Adrenal gland (tissue), 12 donors: Measurements from ENCODE around the gene SLC6A20. TPM values are rescaled to one million over a fixed set of nuclear protein-coding genes. Genes with fewer than 3 reads are reported as not detected.
A peak's percentile ranks its signal among the peaks of the same experiment; 100 is the strongest.

ENCODE experiments used
- DNase-seq, 7 donors: peaks; one replicate each; pipeline ENCODE4 v3.0.0-alpha.2; 2019 to 2020
- H3K27ac ChIP-seq, 5 donors: fragments of 200-600 bp; sonication (generic) in 4 of 5; 1 replicate in 3 of 5; 2 replicates in 2 of 5; pipeline versions ENCODE4 v1.5.1 to v1.8.0; 2016 to 2020; ENCODE audit warnings: mild to moderate bottlenecking in 1 of 5
- H3K27me3 ChIP-seq: fragments of 200-600 bp; 2 replicates; pipeline ENCODE4 v1.8.0; 2021
- H3K36me3 ChIP-seq, 2 donors: fragments of 200-600 bp; replicated peaks in 1 of 2; 1 replicate in 1 of 2; 2 replicates in 1 of 2; pipeline versions ENCODE4 v1.5.1 to v1.8.0; 2018 to 2022
- H3K4me1 ChIP-seq, 2 donors: fragments of 200-600 bp; replicated peaks in 1 of 2; 1 replicate in 1 of 2; 2 replicates in 1 of 2; pipeline versions ENCODE4 v1.5.1 to v1.8.0; 2018 to 2021
- H3K4me3 ChIP-seq, 4 donors: fragments of 200-600 bp; sonication (generic) in 3 of 4; one replicate each; pipeline ENCODE4 v1.5.1; 2016 to 2018
- H3K9me3 ChIP-seq, 3 donors: fragments of 200-600 bp; sonication (generic) in 1 of 3; replicated peaks in 1 of 3; 1 replicate in 2 of 3; 2 replicates in 1 of 3; pipeline versions ENCODE4 v1.5.1 to v1.8.0; 2016 to 2021
- CTCF ChIP-seq, 6 experiments: fragments of 450-650 bp in 4 of 6; fragments of 200-600 bp in 2 of 6; sonication (generic) in 1 of 6; IDR thresholded peaks; 1 replicate in 5 of 6; 2 replicates in 1 of 6; pipeline versions ENCODE4 v1.5.1 to v1.8.0; 2016 to 2021; ENCODE audit warnings: antibody characterized with exemption in 6 of 6, mild to moderate bottlenecking in 2 of 6, moderate library complexity in 1 of 6
- POLR2A ChIP-seq, 2 donors: fragments of 450-650 bp; IDR thresholded peaks; one replicate each; pipeline ENCODE4 v1.6.1; 2017; ENCODE audit warnings: antibody characterized with exemption in 2 of 2, mild to moderate bottlenecking in 2 of 2, moderate library complexity in 1 of 2
- WGBS, 4 donors: extraction: QIAGEN DNeasy Blood & Tissue Kit in 2 of 4; methylation state at CpG; one replicate each; pipeline versions ENCODE4 v1.1.5 to v1.1.7; 2013 to 2017; 5-methylcytosine and 5-hydroxymethylcytosine counted together
- intact Hi-C, 2 donors: fragments of 100-400 bp; cut with DNase I; formaldehyde crosslinking; loops; one replicate each; pipeline versions ENCODE4 v1.14.1 to v1.15.0; 2022 to 2023
- polyA plus RNA-seq, 3 donors: library from polyadenylated mRNA; stranded (reverse); fragments of 200-250 nt in 2 of 3; fragments of 350-450 nt in 1 of 3; fragmentation: Illumina TruSeq in 1 of 3; extraction: RNeasy Lipid Tissue Mini Kit (QIAGEN cat#74804) in 1 of 3; gene quantifications; one replicate each; pipeline ENCODE4 v1.2.3, GENCODE V29; 2013 to 2014
- total RNA-seq, 9 donors: library from RNA; depleted of rRNA in 4 of 9; stranded (reverse); fragments of >200 nt in 4 of 9; fragments of 120-200 nt in 1 of 9; fragmentation: NEBNext Ultra II Directional in 1 of 9; extraction: Animal tissue kit (Norgen Biotek cat#: 25700) in 1 of 9; gene quantifications; one replicate each; pipeline versions ENCODE4 v1.1.0 to v1.2.4, GENCODE V29; 2013 to 2023
- donor health status: healthy with polysubstance abuse.
- donor health status: Bipolar disorder and iron deficiency.
- donor health status: DM: yes; HTN: yes; CAD: no.
- donor health status: DM: no; HTN: no; CAD: no.
- donor health status: DM: no; HTN: no; CAD: no.
- donor health status: DM: yes; HTN: yes; CAD: no.

Gene SLC6A20
- total and polyA plus RNA-seq, 12 donors: 0.07 to 0.52 (median 0.13) TPM; not detected in 7

GRCh38 chr3:45729614-45730013 is 66.7 kb downstream of the SLC6A20 start:
- H3K27me3 ChIP-seq: no peaks in the 10 kb centered on the region
- H3K9me3 ChIP-seq: no peaks in the 10 kb centered on the region
- no peak for TF ChIP-seq POLR2A (IDR thresholded peaks at IDR 0.05)
- no peak for TF ChIP-seq CTCF (IDR thresholded peaks at IDR 0.05)
- H3K4me3 ChIP-seq: no peak overlapping the region
- intact Hi-C loops: no loop called here
- peaks cover 0 to 33% of the 10 kb centered on the region in 2 donors for H3K36me3 ChIP-seq
- DNase-seq: no peak
- no peak overlapping the region for H3K27ac ChIP-seq
- 73 to 98% (median 93%) methylated on average over 2 of the region's 2 CpGs for WGBS, 4 donors
- H3K4me1 ChIP-seq: no peaks in the 10 kb centered on the region

GRCh38 chr3:45724911-45725310 is 71.4 kb downstream of the SLC6A20 start:
- Histone ChIP-seq H3K36me3 (peaks cover 0 to 13% of the 10 kb centered on the region in 2 donors), H3K9me3 (no peaks in the 10 kb centered on the region), H3K4me1 (no peaks in the 10 kb centered on the region), H3K4me3 (no peak overlapping the region), H3K27me3 (no peaks in the 10 kb centered on the region), H3K27ac (no peak overlapping the region)
- DNase-seq: no peak
- WGBS, 4 donors: 77 to 89% (median 80%) methylated on average over 3 of the region's 3 CpGs
- TF ChIP-seq POLR2A (IDR thresholded peaks at IDR 0.05) (no peak), CTCF (IDR thresholded peaks at IDR 0.05) (no peak)
- intact Hi-C loops: no loop called here

DNA sequence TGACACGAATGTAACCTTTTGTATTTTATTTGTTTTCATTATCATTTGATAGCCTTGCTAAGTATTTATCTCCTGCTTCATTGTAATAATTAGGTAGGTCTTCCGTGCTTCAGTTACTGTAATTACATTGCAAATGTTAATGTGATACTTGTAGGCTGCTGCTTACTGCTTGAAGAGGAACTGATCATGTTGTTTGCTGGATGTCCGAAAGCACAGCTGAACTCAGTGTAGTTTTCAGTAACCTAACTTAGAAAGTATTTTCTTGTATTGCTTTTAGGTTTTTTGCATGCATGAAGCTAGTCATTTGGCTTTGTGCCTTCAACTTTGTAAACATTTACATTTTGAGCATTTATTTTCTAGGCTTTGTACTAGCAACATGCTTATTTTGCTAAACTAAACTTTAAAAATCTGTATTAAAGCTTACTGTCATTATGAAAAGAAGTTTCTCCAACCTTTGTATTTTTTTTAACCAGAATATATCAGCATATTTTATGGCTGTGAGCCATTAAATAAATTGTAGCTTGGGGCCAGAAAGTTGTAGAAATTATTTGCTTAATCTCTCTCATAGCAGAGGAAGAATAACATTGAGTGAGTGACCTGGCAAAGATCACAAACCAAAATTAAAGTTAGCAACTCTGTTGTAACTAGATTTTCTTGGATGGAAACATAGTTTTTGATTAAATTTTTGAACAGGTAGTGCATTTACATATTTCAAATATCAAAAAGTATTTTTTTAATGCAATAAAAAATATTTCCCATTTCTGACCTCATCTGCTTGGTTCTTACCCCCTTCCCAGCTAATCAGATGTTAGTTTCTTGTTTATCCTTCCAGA is 76.5 kb downstream of the SLC6A20 start:
- intact Hi-C loops: no loop called here
- WGBS, 4 donors: 75 to 85% (median 83%) methylated on average over 3 of the region's 3 CpGs
- TF ChIP-seq CTCF (IDR thresholded peaks at IDR 0.05) (no peak), POLR2A (IDR thresholded peaks at IDR 0.05) (no peak)

DNA sequence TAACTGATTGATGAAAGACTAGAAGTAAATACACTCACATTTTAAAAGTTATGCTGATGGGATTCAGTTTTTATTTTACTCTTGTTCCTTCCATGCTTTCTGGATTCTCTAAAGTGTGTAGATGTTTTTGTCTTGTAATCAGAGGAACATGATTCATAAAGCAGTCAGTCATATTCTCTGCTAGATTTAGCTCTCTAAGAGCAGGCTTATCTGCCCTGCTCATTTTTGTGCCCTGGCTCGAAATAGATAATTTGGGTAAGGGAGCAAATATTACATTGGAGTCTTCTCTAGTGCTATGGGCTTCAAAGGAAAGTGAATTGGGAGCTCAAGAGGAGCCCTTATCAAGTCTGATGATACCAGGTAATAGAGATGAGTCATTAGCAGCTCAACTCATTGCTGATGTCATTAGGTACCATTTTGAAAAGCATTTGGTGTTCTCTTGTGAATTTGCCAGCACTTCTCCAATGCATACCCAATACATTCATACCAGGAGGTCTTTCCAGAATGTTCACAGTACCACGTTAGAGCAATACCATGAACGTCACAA is 79.5 kb downstream of the SLC6A20 start:
- WGBS, 4 donors: 81 to 96% (median 85%) methylated on average over 3 of the region's 3 CpGs

More for the DNA sequence above, 76.5 kb downstream of the SLC6A20 start:
- Histone ChIP-seq H3K27me3 (no peaks in the 10 kb centered on the region), H3K27ac (no peak overlapping the region), H3K4me1 (no peaks in the 10 kb centered on the region), H3K4me3 (no peak overlapping the region), H3K36me3 (peaks cover 0 to 21% of the 10 kb centered on the region in 2 donors), H3K9me3 (no peaks in the 10 kb centered on the region)
- DNase-seq: no peak

More for the DNA sequence above, 79.5 kb downstream of the SLC6A20 start:
- H3K36me3 ChIP-seq: peaks cover 0 to 13% of the 10 kb centered on the region in 2 donors
- H3K4me3 ChIP-seq: no peak overlapping the region
- intact Hi-C loops: no loop called here
- H3K9me3 ChIP-seq: no peaks in the 10 kb centered on the region
- H3K4me1 ChIP-seq: no peaks in the 10 kb centered on the region
- H3K27ac ChIP-seq: peak overlapping the region in 1 of 5 donors; percentile 9
- TF ChIP-seq POLR2A (IDR thresholded peaks at IDR 0.05): no peak
- TF ChIP-seq CTCF (IDR thresholded peaks at IDR 0.05): no peak
- no peaks in the 10 kb centered on the region for H3K27me3 ChIP-seq
- DNase-seq: no peak
